Stimulated activated CD4-positive, alpha-beta T cell treated with anti-CD3 and anti-CD28 coated beads, TNF-alpha, amount 100 ng/mL, for 24 hours (primary cell): Measurements from ENCODE around the gene HOXB3.

ENCODE experiments used
- DNase-seq, 3 experiments: peaks; one replicate each; pipeline ENCODE4 v3.0.0-alpha.2; 2020; ENCODE audit warnings: low read depth in 3 of 3

The HOXB3 gene

DNA sequence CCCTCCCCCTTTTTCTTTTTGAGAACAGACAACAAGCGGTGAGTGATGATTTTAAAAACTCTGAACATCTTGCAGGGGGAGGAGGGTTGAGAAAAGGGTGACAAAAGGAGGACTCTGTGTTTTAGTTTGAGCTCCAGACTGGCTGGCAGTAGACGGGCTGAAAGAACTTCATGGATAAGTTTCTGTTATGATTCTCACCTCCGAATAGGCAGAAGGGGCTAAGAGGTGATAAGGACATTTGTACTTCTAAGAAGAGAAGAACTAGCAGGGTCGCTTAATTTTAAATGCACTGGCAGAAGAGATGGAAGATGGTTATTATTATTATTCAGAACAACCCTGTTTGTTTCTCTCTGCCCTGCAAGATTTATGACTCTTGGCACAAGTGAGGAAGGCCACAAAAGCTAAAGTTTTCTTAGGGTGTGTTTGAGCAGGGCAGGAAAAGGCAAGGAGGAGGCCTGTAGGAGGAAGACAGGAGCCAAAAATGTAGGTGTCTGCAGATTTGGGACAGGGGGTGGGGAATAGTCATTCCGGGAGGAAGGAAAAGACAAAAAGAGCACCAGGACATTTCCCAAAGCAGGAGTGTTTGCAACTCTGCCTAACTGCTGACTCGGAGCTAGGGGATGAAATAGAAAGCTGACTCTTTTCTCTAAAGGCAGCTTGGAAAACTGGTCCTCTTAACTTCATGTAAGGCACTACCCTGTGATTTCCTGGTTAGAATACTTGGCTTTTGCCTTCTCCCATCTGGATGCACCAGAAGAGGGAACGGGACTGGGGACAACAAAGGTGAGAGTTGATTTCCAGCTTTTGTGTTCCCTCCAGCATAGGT is 33.3 kb downstream of the HOXB3 start:
- DNase-seq = no peak

- DNase-seq = no peak
Measured at GRCh38 chr17:48556229-48556575, 33.8 kb downstream of the HOXB3 start.

DNA sequence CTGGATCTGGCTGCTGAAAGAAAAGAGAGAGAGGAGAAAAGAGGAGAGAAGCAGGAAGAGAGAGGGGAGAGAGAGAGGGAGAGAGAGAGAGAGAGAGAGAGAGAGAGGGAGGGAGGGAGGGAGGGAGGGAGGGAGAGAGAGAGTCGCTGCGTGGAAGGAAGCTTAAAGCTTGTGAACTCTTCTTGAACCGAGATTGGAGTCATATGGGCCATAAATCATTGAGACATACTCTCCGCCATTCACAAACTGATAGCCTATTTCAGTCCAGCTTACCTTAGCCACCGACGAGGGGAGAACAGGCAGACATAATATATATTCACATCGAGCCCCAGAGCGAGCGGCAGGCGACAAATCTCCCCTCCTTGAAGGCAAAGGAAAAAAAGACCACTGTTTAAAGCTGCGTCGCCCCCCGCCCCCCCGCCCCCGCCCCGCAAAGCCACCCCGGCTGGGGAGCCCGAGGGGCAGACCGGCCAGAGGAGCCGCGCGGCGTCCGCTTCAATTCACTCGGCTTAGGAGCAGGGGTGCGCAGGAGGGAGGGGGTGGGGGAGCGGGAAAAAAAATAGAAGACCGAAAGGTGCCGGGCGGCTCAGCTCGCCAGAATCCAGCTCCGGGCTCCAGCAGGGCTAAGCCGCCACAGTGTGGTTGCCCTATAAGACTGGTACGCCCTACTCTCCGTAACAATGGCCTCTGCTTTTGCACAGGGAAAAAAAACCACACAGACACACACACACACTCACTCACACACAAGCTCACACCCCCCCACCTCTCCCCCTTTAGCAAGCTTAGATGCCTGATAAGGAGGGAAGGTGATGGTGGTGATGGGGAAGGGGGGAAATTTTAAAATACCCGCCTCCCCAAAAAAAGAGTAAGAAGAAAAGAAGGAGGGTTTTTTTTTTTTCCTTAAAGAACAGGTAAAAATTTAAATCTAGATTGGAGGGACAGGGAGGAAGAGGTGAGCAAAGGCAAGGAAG is 34.5 kb downstream of the HOXB3 start:
- no peak for DNase-seq

- no peak for DNase-seq
Measured at GRCh38 chr17:48554412-48555257, 35.4 kb downstream of the HOXB3 start.

DNA sequence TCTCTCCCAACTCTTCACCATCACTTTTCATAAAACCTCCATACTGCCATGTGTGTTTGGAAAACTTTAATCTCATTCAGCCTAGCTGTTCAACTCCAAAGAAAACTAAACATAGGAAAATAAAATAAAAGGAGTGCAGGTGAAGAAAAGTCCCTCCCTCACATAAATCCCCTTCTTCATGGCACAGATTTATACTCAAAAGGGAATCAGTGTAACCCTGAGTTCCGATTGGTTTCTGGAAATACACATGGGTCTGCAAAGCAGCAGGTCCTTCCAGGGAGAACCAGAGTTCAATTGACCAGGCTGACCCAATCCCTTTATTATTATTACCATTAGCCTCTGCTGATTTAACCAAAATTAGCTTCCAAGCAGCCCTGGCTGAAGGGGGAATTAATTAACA is 36.2 kb downstream of the HOXB3 start:
- no peak for DNase-seq

DNA sequence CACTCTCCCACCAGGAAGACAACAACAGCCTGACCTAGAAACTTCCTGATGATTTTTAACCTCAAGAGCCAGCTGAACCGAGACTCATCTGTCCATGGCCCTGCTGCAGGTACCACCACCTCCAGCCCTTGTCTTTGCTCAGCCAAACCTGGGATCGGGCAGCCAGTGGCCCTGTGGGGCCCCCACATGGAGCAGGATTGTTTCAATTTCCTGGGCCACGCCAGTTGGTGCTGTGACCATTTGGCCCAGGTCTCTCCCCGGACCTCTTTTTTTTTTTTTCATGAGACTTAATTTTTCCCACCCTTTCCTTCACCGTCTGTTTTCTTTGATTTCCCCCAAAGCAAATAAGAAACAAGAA is 36.9 kb downstream of the HOXB3 start:
- DNase-seq = no peak

DNA sequence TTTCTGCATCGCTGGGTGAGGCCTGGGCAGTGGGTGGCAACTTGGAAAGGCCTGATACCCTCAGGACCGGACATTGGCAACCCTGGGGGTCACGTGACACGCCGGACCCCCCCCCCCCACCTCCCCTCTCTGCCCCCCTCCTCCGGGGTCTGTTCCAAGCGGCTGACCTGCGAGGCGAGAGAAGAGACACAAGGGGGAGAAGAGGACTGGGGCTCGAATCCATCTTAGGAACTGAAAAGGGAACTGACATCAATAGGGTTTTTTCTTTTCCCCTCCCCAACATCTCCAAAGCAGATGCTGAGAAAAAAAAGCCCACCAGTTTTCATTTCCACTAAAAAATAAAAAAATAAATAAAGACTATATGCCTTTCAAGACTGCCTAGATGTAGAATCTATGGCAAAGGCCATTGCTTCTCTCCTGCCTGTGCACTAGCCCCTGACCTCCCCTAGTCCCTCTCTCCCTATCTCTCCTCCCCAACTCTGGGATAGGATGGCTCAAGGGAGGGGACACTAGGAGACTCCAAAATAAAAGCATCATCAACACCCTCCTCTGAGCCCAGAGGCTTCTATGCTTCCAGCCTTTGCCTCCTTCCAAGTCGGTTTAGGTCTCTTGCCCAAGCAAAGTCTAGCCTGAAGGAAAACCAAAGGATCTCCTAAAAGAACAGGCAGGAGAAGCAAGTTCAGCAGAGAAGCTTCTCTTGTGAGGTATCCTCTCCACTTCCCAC is 37.4 kb downstream of the HOXB3 start:
- DNase-seq = no peak

- DNase-seq = no peak
Measured at GRCh38 chr17:48551596-48552465, 38.2 kb downstream of the HOXB3 start.

- DNase-seq = no peak
Measured at GRCh38 chr17:48551214-48551555, 38.9 kb downstream of the HOXB3 start.

GRCh38 chr17:48550502-48551213 is 39.4 kb downstream of the HOXB3 start:
- DNase-seq = no peak

- no peak for DNase-seq
Measured at GRCh38 chr17:48549914-48550501, 40.0 kb downstream of the HOXB3 start.

DNA sequence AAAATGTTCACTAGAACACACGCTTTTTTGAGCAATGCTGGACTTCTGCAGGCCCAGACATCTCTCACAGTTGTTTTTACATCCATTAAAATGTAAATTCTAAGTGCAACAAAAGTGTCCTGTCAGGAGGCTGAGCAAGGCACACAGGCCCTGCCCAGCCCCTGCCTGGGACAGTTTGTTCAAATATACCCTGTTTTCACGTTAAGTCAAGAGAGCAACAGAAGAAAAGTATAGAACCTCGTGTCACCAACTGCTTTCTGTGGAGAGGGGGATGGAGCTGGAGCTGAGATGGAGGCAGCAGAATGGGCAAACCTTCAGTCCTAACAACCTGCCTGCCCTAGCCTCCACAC is 40.8 kb downstream of the HOXB3 start:
- DNase-seq = no peak

- no peak for DNase-seq
Measured at GRCh38 chr17:48548523-48549280, 41.3 kb downstream of the HOXB3 start.

- no peak for DNase-seq
Measured at GRCh38 chr17:48547808-48548522, 42.1 kb downstream of the HOXB3 start.

GRCh38 chr17:48546924-48547807 is 42.9 kb downstream of the HOXB3 start:
- DNase-seq = no peak

GRCh38 chr17:48546137-48546923 is 43.7 kb downstream of the HOXB3 start:
- no peak for DNase-seq
